ENCODE results near the gene HADHB. TPM values are rescaled to one million over a fixed set of nuclear protein-coding genes. Genes with fewer than 3 reads are reported as not detected.

The HADHB gene
- total RNA-seq, 1 donor from 2014 or later, result 71.1 TPM

GRCh38 chr2:26202981-26203490, 41.7 kb upstream of the HADHB start:
- TF ChIP-seq CTCF (IDR thresholded peaks at IDR 0.05; ENCODE audit: unreplicated experiment), result no peak
- Mint-ChIP-seq H3K9me3 (ENCODE audit: low read depth) (no peaks in the 10 kb centered on the region), H3K36me3 (ENCODE audit: insufficient read depth) (peaks cover 43% of the 10 kb centered on the region), H3K27me3 (no peaks in the 10 kb centered on the region), H3K4me3 (ENCODE audit: low read depth) (no peak overlapping the region), H3K4me1 (ENCODE audit: low read depth) (peaks cover 4% of the 10 kb centered on the region), H3K27ac (no peak overlapping the region)
- no peak for DNase-seq (ENCODE audit: low spot score, unreplicated experiment)

- Mint-ChIP-seq H3K9me3 (ENCODE audit: low read depth) (no peaks in the 10 kb centered on the region), H3K4me1 (ENCODE audit: low read depth) (no peaks in the 10 kb centered on the region), H3K36me3 (ENCODE audit: insufficient read depth) (peaks cover 38% of the 10 kb centered on the region), H3K4me3 (ENCODE audit: low read depth) (no peak overlapping the region), H3K27me3 (no peaks in the 10 kb centered on the region), H3K27ac (no peak overlapping the region)
- DNase-seq (ENCODE audit: low spot score, unreplicated experiment), result no peak
- TF ChIP-seq CTCF (IDR thresholded peaks at IDR 0.05; ENCODE audit: unreplicated experiment), result no peak
Measured at GRCh38 chr2:26203906-26204305, 40.8 kb upstream of the HADHB start.

GRCh38 chr2:26212011-26212410, 32.7 kb upstream of the HADHB start:
- H3K27me3 Mint-ChIP-seq, result no peaks in the 10 kb centered on the region
- H3K27ac Mint-ChIP-seq, result no peak overlapping the region
- peaks cover 27% of the 10 kb centered on the region for H3K36me3 Mint-ChIP-seq (ENCODE audit: insufficient read depth)

GRCh38 chr2:26214759-26215158, 30.0 kb upstream of the HADHB start:
- H3K4me3 Mint-ChIP-seq (ENCODE audit: low read depth), result no peak overlapping the region
- DNase-seq (ENCODE audit: low spot score, unreplicated experiment), result no peak
- no peak overlapping the region for H3K27ac Mint-ChIP-seq
- no peaks in the 10 kb centered on the region for H3K27me3 Mint-ChIP-seq
- TF ChIP-seq CTCF (IDR thresholded peaks at IDR 0.05; ENCODE audit: unreplicated experiment), result no peak
- H3K36me3 Mint-ChIP-seq (ENCODE audit: insufficient read depth), result peaks cover 36% of the 10 kb centered on the region
- H3K9me3 Mint-ChIP-seq (ENCODE audit: low read depth), result peaks cover 4% of the 10 kb centered on the region
- H3K4me1 Mint-ChIP-seq (ENCODE audit: low read depth), result no peaks in the 10 kb centered on the region

More at GRCh38 chr2:26212011-26212410, 32.7 kb upstream of the HADHB start:
- no peak for TF ChIP-seq CTCF (IDR thresholded peaks at IDR 0.05; ENCODE audit: unreplicated experiment)
- no peak for DNase-seq (ENCODE audit: low spot score, unreplicated experiment)
- H3K4me1 Mint-ChIP-seq (ENCODE audit: low read depth), result no peaks in the 10 kb centered on the region
- no peak overlapping the region for H3K4me3 Mint-ChIP-seq (ENCODE audit: low read depth)
- peaks cover 4% of the 10 kb centered on the region for H3K9me3 Mint-ChIP-seq (ENCODE audit: low read depth)

GRCh38 chr2:26215833-26216232, 28.9 kb upstream of the HADHB start:
- H3K36me3 Mint-ChIP-seq (ENCODE audit: insufficient read depth), result peaks cover 36% of the 10 kb centered on the region
- no peaks in the 10 kb centered on the region for H3K27me3 Mint-ChIP-seq
- no peak overlapping the region for H3K27ac Mint-ChIP-seq
- H3K4me3 Mint-ChIP-seq (ENCODE audit: low read depth), result no peak overlapping the region
- TF ChIP-seq CTCF (IDR thresholded peaks at IDR 0.05; ENCODE audit: unreplicated experiment), result no peak
- peaks cover 4% of the 10 kb centered on the region for H3K9me3 Mint-ChIP-seq (ENCODE audit: low read depth)
- no peaks in the 10 kb centered on the region for H3K4me1 Mint-ChIP-seq (ENCODE audit: low read depth)
- DNase-seq (ENCODE audit: low spot score, unreplicated experiment), result no peak

All from progenitor cell of endocrine pancreas (in vitro differentiated cells).